HG03095 (cell line): ENCODE data around the gene CYP51A1.
"Not testable (repeated sequence)": the region's sequence is repeated elsewhere in the genome, so short reads cannot be mapped to it uniquely, and the experiment has no call there.

Experiments
- ATAC-seq: cut with Tn5 transposase; IDR thresholded peaks from one replicate; pipeline ENCODE4 v1.9.1; 2021; ENCODE audit warnings: moderate library complexity; ENCODE audit not compliant: unreplicated experiment

Gene CYP51A1

GRCh38 chr7:92134271-92135051 lies at the start of gene CYP51A1:
CYP51A1 (minus strand) TSS chr7:92134477; CDS start chr7:92134364, 113 bp downstream.
- ATAC-seq = peak; percentile 86

DNA sequence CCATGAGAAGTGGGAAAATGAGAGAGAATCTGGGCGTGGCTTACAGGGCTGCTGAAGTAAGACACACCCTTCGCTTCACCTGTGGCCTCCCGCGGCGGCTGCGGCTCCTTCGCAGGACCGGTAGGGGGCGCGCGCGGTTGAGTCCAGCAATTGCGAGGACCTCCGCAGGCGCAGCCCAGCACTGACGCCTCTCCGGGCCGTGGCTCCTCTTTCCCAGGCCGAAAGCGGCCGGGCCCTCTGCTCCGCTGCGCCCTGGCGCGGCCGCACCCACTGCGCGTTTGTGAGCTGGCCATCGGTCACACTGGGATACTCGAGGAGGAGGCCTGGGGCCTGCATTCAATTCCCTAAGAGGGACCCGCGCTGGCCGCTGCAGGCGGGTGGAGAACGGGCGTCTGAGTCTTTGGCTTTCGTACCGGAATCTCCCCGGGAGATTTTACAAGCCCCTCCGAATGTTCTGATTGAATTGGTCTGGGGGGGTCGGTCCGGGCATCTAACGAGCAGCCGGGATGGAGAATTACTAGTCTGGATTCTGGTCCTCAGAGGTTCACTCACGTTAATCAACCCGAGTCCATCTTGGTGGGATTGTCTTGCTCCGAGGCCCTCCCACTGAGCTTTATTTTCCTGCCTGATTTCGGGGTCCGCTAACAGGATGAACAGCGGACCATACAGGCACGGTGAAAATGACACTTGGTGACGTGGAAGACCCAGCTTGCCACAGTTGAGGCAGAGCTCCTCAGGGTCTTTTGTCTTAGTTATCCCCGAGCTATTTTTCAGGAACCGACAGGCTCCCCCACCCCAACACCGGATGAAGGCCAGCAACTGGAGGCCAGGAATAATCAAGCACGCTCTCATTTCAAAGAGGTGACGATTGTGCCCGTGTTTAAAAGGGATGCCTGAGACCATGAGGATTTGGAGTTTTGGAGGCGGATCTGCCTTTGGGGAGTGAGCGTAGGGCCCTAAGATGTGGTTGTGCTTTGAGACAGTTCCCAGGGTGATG lies 44.9 kb upstream of the CYP51A1 start, which contains the start of gene LRRD1:
Gene LRRD1, minus strand, starts transcription at position 215 of the 997 bp plus-strand sequence. CDS start 13,940 bp downstream, outside the sequence.
- peak; percentile 100 for ATAC-seq

DNA sequence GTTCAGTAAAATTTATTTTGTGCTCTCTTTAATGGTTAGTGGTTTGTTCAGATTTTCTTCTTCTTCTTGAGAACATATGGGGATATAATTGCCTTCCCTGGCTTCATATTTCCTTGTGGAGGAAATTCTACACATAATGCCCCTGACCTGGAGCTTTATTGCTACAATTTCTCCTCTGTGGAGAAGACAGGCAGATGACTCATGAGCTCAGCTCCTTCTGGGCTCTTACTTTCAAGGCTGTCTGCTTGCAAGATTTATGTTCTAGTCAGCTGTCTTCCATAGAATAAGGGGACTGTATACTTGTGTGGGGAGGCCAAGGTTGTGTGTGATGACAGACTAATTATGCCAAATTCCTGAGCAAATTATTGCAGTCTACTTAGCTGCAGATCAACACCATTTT lies 43.1 kb upstream of the CYP51A1 start:
- ATAC-seq = no peak

DNA sequence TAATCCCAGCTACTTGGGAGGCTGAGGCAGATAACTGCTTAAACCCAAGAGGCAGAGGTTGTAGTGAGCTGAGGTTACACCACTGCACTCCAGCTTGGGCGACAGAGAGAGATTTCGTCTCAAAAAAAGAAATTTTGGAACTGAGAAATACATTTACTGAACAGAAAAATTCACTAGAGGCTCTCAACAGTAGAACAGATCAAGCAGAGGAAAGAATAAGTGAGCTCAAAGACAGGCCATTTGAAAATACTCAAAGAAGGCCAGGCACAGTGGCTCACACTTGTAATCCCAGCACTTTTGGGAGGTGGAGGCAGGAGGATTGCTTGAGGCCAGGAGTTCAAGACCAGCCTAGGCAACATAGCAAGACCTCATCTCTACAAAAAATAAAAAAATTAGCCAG lies 35.3 kb upstream of the CYP51A1 start:
- not testable (repeated sequence) for ATAC-seq

DNA sequence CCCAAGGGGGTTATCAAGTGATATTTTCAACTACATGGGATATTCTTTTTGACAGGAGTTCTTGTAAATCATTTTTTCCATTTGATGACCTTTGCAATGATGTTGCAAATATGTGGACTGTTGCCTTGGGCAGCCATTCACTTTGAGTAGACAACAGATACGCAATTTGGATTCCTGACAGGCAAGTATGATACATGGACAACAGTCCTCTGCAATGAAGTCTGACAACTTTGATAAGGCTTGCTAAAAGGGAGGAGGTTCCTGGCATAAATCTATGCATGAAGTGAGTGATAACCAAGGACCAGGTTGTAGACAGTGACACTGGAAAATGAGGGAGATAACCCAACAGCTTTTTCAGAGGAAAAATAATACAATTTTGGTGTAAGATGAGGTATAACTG lies 27.0 kb upstream of the CYP51A1 start:
- no peak for ATAC-seq

DNA sequence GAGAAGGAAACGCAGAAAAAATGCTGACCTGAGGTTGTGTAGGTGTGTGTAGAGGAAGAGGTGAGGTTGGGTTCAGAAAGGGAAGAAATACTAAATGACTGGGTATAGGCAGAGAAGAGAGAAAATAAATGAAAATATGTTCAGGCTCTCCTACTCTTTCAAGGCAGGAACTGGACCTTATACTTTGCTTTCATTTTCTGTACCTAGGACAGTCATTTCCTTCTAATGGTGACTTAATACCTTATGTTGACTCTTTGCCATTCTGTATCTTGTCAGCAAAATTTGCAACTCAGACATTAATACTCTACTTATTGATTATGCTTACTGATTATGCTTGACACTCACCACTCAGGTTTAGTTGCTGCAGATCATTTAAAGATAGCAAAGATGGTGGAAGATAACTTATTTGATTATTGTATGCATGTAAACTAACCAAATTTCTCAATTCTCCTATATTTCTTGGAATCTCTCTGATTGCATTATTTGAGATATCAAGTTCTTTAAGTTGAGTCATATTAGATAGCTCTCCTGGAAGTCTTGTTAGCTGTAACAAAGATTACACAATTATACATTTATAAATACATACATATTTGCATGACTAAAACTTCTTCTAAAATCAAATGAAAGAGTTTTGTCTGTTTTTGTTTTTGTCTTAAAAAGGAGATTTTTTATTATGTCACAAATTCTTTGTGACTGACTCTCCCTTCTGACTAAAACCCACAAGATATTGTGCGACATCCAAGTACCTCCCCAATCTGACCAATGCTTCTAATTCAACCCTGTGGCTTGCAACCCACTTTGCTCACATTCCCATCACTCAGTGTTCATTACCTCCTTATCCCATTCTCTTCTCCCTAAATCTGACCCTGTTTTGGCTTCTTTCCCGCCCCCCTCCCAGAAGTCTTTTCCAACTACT lies 24.6 kb upstream of the CYP51A1 start:
- peak; percentile 81 for ATAC-seq

DNA sequence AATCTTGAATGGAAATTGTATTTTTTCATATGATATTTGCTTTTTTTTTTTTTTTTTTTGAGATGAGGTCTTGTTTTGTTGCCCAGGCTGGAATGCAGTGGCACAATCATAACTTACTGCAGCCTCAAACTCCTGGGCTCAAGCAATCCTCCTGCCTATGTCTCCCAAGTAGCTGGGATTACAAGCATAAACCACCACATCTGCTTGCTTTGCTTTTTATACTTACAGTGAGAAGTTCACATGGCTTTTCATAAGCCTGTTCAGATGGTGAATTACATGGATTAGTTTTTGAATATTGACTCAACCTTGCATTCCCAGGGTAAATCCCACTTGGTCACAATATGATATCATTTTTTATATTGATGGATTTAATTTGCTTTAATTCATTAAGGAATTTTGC lies 22.7 kb upstream of the CYP51A1 start:
- ATAC-seq = no peak

DNA sequence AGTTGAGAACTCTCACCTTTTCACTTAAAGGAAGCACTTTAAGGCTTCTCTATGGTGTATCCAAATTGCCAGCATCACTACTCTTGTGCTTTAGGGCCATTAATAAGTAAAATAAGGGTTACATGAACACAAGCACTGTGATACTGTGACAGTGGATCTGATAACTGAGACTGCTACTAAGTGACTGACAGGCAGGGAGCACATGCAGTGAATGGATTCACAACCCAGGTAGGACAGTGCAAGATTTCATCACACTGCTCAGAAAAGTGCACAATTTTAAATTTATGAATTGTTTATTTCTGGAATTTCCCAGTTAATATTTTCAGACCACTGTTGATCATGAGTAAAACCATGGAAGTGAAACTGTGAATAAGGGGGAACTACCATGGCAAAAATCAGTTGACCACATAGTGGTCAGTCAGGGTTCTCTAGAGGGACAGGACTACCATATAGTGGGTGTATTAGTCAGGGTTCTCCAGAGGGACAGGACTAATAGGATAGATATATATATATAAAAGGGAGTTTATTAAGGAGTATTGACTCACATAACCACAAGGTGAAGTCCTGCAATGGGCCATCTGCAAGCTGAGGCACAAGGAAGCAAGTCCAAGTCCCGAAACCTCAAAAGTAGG lies 20.9 kb upstream of the CYP51A1 start:
- no peak for ATAC-seq

DNA sequence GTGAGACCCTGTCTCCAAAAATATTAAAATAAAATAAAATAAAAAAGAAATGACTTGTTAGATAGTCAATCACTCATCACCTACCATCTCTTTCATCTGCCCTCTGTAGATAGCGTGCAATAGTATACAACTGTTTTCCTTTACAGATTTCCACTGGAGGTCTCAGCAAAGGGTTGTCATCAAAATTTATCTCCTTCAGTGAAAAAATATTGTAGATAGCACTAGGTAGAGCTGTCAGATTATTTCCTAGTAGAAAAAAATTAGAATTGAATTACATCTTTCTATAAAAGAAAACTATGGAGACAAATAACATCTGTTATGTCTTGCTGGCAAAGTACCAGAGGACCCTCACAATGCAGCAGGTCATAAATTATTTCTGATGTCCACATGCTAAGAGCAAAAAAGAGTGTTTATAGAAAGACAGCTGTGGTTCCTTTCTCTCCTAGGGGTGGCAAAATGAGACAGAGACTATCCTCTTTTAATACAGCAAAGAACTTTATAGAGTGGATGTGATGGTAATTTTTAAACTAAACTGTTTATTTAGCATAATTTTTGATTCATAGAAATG lies 16.3 kb upstream of the CYP51A1 start:
- ATAC-seq = no peak

GRCh38 chr7:92149736-92150239 lies 15.5 kb upstream of the CYP51A1 start:
- no peak for ATAC-seq

DNA sequence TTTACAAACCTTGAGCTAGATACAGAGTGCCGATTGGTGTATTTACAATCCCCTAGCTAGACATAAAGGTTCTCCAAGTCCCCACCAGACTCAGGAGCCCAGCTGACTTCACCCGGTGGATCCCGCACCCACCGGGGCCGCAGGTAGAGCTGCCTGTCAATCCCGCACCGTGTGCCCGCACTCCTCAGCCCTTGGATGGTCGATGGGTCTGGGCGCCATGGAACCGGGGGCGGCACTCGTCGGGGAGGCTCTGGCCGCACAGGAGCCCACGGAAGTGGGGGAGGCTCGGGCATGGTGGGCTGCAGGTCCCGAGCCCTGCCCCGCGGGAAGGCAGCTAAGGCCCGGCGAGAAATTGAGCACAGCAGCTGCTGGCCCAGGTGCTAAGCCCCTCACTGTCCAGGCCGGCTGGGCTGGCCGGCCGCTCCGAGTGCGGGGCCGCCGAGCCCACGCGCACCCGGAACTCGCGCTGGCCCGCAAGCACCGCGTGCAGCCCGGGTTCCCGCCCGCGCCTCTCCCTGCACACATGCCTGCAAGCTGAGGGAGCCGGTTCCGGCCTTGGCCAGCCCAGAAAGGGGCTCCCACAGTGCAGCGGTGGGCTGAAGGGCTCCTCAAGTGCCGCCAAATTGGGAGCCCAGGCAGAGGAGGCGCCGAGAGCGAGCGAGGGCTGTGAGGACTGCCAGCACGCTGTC lies 9.1 kb upstream of the CYP51A1 start:
- not testable (repeated sequence) for ATAC-seq

DNA sequence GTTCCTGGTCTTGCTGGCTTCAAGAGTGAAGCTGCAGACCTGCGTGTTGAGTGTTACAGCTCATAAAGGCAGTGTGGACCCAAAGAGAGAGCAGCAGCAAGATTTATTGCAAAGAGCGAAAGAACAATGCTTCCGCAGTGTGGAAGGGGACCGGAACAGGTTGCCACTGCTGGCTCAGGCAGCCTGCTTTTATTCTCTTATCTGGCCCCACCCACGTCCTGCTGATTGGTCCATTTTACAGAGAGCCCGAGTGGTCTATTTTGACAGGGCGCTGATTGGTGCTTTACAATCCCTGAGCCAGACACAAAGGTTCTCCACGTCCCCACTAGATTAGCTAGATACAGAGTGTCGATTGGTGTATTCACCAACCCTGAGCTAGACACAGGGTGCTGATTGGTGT lies 8.5 kb upstream of the CYP51A1 start:
- not testable (repeated sequence) for ATAC-seq

GRCh38 chr7:92141161-92141560 lies 6.9 kb upstream of the CYP51A1 start:
- ATAC-seq = no peak

GRCh38 chr7:92137557-92137956 lies 3.3 kb upstream of the CYP51A1 start:
- no peak for ATAC-seq

DNA sequence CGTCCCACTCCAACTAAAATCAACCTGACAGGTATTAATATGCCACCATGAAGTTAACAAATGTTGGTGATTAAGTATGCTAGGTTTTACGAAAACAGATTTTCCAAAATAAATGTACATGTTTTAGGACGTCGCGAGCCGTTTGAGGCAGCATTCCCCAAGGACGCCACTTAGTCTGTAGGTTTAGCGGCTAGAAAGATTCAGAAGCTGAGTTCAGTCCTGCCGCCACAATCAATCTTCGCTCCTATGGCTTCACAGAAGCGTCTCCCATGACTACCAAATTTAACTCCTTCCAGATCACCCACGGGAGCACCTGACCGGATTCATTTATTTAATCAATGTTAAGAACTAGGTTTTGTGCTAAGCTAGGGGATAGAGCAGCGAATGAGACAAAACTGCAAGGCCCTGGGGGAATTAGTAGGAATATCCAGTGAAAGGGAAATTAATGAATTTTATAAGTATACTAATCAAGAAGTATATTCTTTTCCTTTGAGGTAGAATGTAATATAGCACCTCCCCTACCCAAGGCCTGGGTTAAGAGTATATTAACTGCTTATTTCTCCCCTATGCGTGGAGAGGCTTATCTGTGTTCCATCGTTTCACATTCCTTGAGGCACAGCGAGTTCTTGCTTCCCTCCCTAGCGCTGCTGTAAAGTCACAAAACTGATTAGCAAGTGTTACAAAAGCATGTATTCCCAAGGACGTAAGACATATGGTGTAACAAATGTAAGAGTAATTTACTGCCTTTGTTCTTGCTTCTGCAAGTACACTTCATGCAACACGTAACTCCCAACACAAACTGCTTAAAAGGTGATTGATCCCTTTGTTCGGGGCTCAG lies 994 bp upstream of the CYP51A1 start:
- ATAC-seq = no peak

- peak; percentile 28 for ATAC-seq
Measured at GRCh38 chr7:92133737-92134270, 473 bp downstream of the CYP51A1 start.

- peak; percentile 11 for ATAC-seq
Measured at GRCh38 chr7:92133133-92133736, 1.0 kb downstream of the CYP51A1 start.
